ENCODE results near the gene TCF12. TPM values are rescaled to one million over a fixed set of nuclear protein-coding genes. Genes with fewer than 3 reads are reported as not detected.

Gene TCF12
- total RNA-seq, 4 donors from 2014 or later = 50.5 to 117 (median 89.8) TPM

- no peak overlapping the region for H3K4me3 ChIP-seq (ENCODE audit: low read depth, poor library complexity, severe bottlenecking)
- no peak for DNase-seq (ENCODE audit: low spot score in 2 of 2)
- WGBS, 2 donors = 24 to 28% methylated on average over 3 of the region's 3 CpGs
- TF ChIP-seq POLR2A (IDR thresholded peaks at IDR 0.05) = no peak
- intact Hi-C loops (cut with DNase I; ENCODE audit: low total_unique reads) = no loop called here
Observed at GRCh38 chr15:56984681-56985481, 66.4 kb downstream of the TCF12 start.

DNA sequence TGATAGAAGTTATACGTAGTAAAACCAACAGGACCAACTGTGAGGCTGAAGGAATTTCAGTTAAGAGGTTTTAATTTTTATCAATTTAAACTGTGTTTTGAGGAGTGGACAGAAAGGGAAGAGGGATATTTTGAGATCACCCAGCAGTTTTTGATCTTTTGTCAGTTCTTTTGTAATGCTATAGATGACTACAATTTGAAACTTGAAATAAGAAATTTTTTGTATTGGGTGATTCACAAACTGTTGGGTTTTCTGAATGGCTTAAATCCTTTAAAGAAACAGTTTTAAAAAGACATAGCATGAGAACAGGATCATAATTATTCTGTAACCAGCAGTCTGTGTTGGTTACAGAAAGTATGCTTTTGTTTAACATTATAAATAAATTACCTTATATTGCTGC lies 67.4 kb downstream of the TCF12 start:
- intact Hi-C loops (cut with DNase I; ENCODE audit: low total_unique reads) = no loop called here
- TF ChIP-seq, protein P1, sequence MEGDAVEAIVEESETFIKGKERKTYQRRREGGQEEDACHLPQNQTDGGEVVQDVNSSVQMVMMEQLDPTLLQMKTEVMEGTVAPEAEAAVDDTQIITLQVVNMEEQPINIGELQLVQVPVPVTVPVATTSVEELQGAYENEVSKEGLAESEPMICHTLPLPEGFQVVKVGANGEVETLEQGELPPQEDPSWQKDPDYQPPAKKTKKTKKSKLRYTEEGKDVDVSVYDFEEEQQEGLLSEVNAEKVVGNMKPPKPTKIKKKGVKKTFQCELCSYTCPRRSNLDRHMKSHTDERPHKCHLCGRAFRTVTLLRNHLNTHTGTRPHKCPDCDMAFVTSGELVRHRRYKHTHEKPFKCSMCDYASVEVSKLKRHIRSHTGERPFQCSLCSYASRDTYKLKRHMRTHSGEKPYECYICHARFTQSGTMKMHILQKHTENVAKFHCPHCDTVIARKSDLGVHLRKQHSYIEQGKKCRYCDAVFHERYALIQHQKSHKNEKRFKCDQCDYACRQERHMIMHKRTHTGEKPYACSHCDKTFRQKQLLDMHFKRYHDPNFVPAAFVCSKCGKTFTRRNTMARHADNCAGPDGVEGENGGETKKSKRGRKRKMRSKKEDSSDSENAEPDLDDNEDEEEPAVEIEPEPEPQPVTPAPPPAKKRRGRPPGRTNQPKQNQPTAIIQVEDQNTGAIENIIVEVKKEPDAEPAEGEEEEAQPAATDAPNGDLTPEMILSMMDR (IDR thresholded peaks at IDR 0.05) = no peak
- no peak for TF ChIP-seq POLR2A (IDR thresholded peaks at IDR 0.05)
- H3K4me3 ChIP-seq (ENCODE audit: low read depth, poor library complexity, severe bottlenecking) = no peak overlapping the region
- 83 to 87% methylated on average over 1 of the region's 1 CpG for WGBS, 2 donors
- no peak for DNase-seq (ENCODE audit: low spot score in 2 of 2)

DNA sequence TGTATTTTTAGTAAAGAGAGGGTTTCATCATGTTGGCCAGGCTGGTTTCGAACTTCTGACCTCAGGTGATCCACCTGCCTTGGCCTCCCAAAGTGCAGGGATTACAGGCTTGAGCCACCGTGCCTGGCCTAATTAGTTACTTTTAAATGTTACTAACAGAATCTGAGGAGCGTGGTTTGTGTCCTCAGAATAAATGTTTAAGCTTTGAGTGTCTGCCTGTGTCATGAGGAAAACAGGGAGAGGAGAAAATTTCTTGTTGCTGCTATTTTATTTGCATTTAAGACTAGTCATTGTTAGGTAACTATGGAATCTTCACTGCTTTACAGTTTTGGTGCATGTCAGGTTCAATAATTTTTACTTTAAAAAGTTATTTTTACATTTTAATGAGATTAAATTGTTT lies 68.8 kb downstream of the TCF12 start:
- no peak overlapping the region for H3K4me3 ChIP-seq (ENCODE audit: low read depth, poor library complexity, severe bottlenecking)
- WGBS, 2 donors = 80 to 87% methylated on average over 3 of the region's 3 CpGs
- TF ChIP-seq, protein P1 (IDR thresholded peaks at IDR 0.05) = no peak
- TF ChIP-seq POLR2A (IDR thresholded peaks at IDR 0.05) = no peak
- DNase-seq (ENCODE audit: low spot score in 2 of 2) = no peak
- intact Hi-C loops (cut with DNase I; ENCODE audit: low total_unique reads) = no loop called here

DNA sequence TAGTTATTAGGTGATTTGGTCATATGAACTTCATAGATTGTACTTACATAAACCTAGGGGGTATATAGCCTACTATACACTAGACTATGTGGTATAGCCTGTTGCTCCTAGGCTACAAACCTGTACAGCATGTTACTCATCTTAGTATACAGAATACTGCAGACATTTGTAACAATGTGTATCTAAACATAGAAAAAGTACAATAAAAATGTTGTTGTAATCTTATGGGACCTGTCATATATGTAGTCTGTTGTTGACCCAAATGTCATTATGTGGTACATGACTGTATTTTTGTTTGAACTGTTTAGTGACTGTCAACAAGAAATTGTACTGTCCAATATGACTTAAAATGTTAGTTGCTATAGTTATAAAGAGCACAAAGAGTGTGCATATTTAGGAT lies 69.8 kb downstream of the TCF12 start:
- TF ChIP-seq POLR2A (IDR thresholded peaks at IDR 0.05) = no peak
- intact Hi-C loops (cut with DNase I; ENCODE audit: low total_unique reads) = no loop called here
- DNase-seq (ENCODE audit: low spot score in 2 of 2) = no peak
- H3K4me3 ChIP-seq (ENCODE audit: low read depth, poor library complexity, severe bottlenecking) = no peak overlapping the region

- no peak for TF ChIP-seq POLR2A (IDR thresholded peaks at IDR 0.05)
- TF ChIP-seq, protein P1 (IDR thresholded peaks at IDR 0.05) = no peak
- no peak overlapping the region for H3K4me3 ChIP-seq (ENCODE audit: low read depth, poor library complexity, severe bottlenecking)
- intact Hi-C loops (cut with DNase I; ENCODE audit: low total_unique reads) = no loop called here
- 88 to 90% methylated on average over 1 of the region's 1 CpG for WGBS, 2 donors
- DNase-seq (ENCODE audit: low spot score in 2 of 2) = no peak
Observed at GRCh38 chr15:56989411-56989924, 71.0 kb downstream of the TCF12 start.

- TF ChIP-seq POLR2A (IDR thresholded peaks at IDR 0.05) = no peak
- TF ChIP-seq, protein P1 (IDR thresholded peaks at IDR 0.05) = no peak
- no peak for DNase-seq (ENCODE audit: low spot score in 2 of 2)
- WGBS, 2 donors = 96 to 99% methylated on average over 6 of the region's 6 CpGs
- intact Hi-C loops (cut with DNase I; ENCODE audit: low total_unique reads) = no loop called here
- H3K4me3 ChIP-seq (ENCODE audit: low read depth, poor library complexity, severe bottlenecking) = no peak overlapping the region
Observed at GRCh38 chr15:56991017-56991416, 72.6 kb downstream of the TCF12 start.

DNA sequence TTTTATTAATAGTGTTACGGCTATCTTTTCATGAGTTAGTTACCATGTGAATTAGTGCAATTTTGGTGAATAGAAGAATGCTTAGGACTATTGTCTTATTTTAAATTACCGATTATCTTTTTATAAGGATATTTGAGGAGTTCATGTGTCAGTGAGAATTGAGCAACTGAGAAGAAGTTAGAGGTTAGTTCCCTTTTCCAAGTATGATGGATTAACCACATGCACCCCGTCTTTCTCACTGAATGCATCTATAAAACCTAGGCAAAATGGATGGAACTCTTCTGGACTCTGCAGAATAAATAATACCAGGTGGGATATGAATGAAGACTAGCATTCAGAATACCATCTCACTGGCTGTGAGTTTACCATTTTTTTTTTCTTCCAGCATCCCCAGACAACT lies 74.3 kb downstream of the TCF12 start:
- DNase-seq (ENCODE audit: low spot score in 2 of 2) = no peak
- WGBS, 2 donors = 88 to 93% methylated on average over 3 of the region's 3 CpGs
- TF ChIP-seq POLR2A (IDR thresholded peaks at IDR 0.05) = no peak
- TF ChIP-seq, protein P1 (IDR thresholded peaks at IDR 0.05) = no peak
- H3K4me3 ChIP-seq (ENCODE audit: low read depth, poor library complexity, severe bottlenecking) = no peak overlapping the region
- intact Hi-C loops (cut with DNase I; ENCODE audit: low total_unique reads) = no loop called here
